Brain pericyte (primary cell): ENCODE data around the gene INTS11.

Experiments used
- DNase-seq: peaks from one replicate; pipeline ENCODE4 v3.0.0-alpha.2; 2012; ENCODE audit warnings: low read depth, low spot score

The INTS11 gene

GRCh38 chr1:1343811-1344421 is 19.5 kb upstream of the INTS11 start:
- DNase-seq, result no peak

- DNase-seq, result no peak
Observed at GRCh38 chr1:1342584-1343115, 18.2 kb upstream of the INTS11 start.

GRCh38 chr1:1342061-1342562 is 17.7 kb upstream of the INTS11 start:
- no peak for DNase-seq

GRCh38 chr1:1341549-1342021 is 17.1 kb upstream of the INTS11 start:
- no peak for DNase-seq

GRCh38 chr1:1340791-1341548 is 16.5 kb upstream of the INTS11 start:
- no peak for DNase-seq

GRCh38 chr1:1340185-1340584 is 15.7 kb upstream of the INTS11 start:
- DNase-seq, result no peak

- no peak for DNase-seq
Observed at GRCh38 chr1:1338278-1338677, 13.8 kb upstream of the INTS11 start.

GRCh38 chr1:1337793-1338147 is 13.3 kb upstream of the INTS11 start:
- DNase-seq, result no peak

GRCh38 chr1:1336931-1337792 is 12.7 kb upstream of the INTS11 start:
- DNase-seq, result no peak

- DNase-seq, result no peak
Observed at GRCh38 chr1:1336446-1336845, 12.0 kb upstream of the INTS11 start.

GRCh38 chr1:1335792-1336248 is 11.4 kb upstream of the INTS11 start:
- no peak for DNase-seq

- DNase-seq, result no peak
Observed at GRCh38 chr1:1335283-1335682, 10.8 kb upstream of the INTS11 start.

GRCh38 chr1:1334835-1335234 is 10.4 kb upstream of the INTS11 start:
- DNase-seq, result no peak

- DNase-seq, result no peak
Observed at GRCh38 chr1:1333551-1334241, 9.2 kb upstream of the INTS11 start.

GRCh38 chr1:1332774-1333480 is 8.5 kb upstream of the INTS11 start:
- DNase-seq, result no peak

GRCh38 chr1:1332031-1332755 is 7.7 kb upstream of the INTS11 start:
- no peak for DNase-seq

GRCh38 chr1:1331068-1331965 is 6.9 kb upstream of the INTS11 start, which contains the start of gene TAS1R3:
Gene TAS1R3 (plus strand): TSS chr1:1331280. CDS start chr1:1331346, 66 bp downstream.
- no peak for DNase-seq

GRCh38 chr1:1330366-1331067 is 6.1 kb upstream of the INTS11 start:
- DNase-seq, result no peak
